Mesendoderm (in vitro differentiated cells): Measurements from ENCODE around the gene MORN1.

Source experiments
- DNase-seq: peaks from one replicate; pipeline ENCODE4 v3.0.0; 2013
- H2AK5ac ChIP-seq: 2 replicates; pipeline ENCODE4 v1.6.1; 2013; ENCODE audit warnings: low read length, inconsistent platforms
- H2BK120ac ChIP-seq: 2 replicates; pipeline ENCODE4 v1.6.1; 2013; ENCODE audit warnings: low read depth, mild to moderate bottlenecking, low read length, moderate library complexity, mixed read lengths
- H2BK15ac ChIP-seq: replicated peaks from 2 replicates; pipeline ENCODE4 v1.6.1; 2013; ENCODE audit warnings: low read depth, mild to moderate bottlenecking, moderate library complexity
- H2BK5ac ChIP-seq: 2 replicates; pipeline ENCODE4 v1.6.1; 2013; ENCODE audit warnings: low read length, inconsistent platforms
- H3K18ac ChIP-seq: 2 replicates; pipeline ENCODE4 v1.6.1; 2013; ENCODE audit warnings: mild to moderate bottlenecking, low read length, mixed read lengths
- H3K23ac ChIP-seq: one replicate; pipeline ENCODE4 v1.6.1; 2013; ENCODE audit warnings: low read length
- H3K27ac ChIP-seq: 2 replicates; pipeline ENCODE4 v1.5.1; 2013; ENCODE audit warnings: low read depth, mild to moderate bottlenecking, inconsistent platforms, low read length, moderate library complexity
- H3K27me3 ChIP-seq: 2 replicates; pipeline ENCODE4 v1.6.1; 2013; ENCODE audit warnings: low read length, control low read depth, mild to moderate bottlenecking, inconsistent platforms; ENCODE audit not compliant: insufficient read depth, poor library complexity
- H3K36me3 ChIP-seq: 2 replicates; pipeline ENCODE4 v1.6.1; 2013; ENCODE audit warnings: low read length, inconsistent platforms; ENCODE audit not compliant: control insufficient read depth, insufficient read depth
- H3K4ac ChIP-seq: one replicate; pipeline ENCODE4 v1.6.1; 2013; ENCODE audit warnings: low read depth, mild to moderate bottlenecking, low read length, moderate library complexity
- H3K4me1 ChIP-seq: 2 replicates; pipeline ENCODE4 v1.6.1; 2013; ENCODE audit warnings: low read depth, low read length, inconsistent platforms; ENCODE audit not compliant: control insufficient read depth
- H3K4me2 ChIP-seq: 2 replicates; pipeline ENCODE4 v1.6.1; 2013; ENCODE audit warnings: low read length
- H3K4me3 ChIP-seq: 2 replicates; pipeline ENCODE4 v1.5.1; 2013; ENCODE audit warnings: mild to moderate bottlenecking, low read length
- H3K56ac ChIP-seq: one replicate; pipeline ENCODE4 v1.6.1; 2013; ENCODE audit warnings: low read length
- H3K79me1 ChIP-seq: 2 replicates; pipeline ENCODE4 v1.6.1; 2013; ENCODE audit warnings: low read length, inconsistent platforms
- H3K79me2 ChIP-seq: 2 replicates; pipeline ENCODE4 v1.6.1; 2013; ENCODE audit warnings: mild to moderate bottlenecking, low read length; ENCODE audit not compliant: control insufficient read depth, insufficient read depth
- H3K9ac ChIP-seq: 2 replicates; pipeline ENCODE4 v1.6.1; 2013; ENCODE audit warnings: low read length, inconsistent platforms
- H4K5ac ChIP-seq: one replicate; pipeline ENCODE4 v1.6.1; 2013; ENCODE audit warnings: low read length
- H4K8ac ChIP-seq: one replicate; pipeline ENCODE4 v1.6.1; 2013; ENCODE audit warnings: low read depth, mild to moderate bottlenecking, control low read depth, low read length, moderate library complexity
- WGBS: extraction: QIAGEN DNeasy Blood & Tissue Kit; methylation state at CpG from one replicate; pipeline ENCODE4 v1.1.7; 2013; ENCODE audit warnings: low lambda C conversion rate, missing lambda C conversion rate; ENCODE audit not compliant: insufficient coverage; ENCODE audit errors: extremely low coverage; 5-methylcytosine and 5-hydroxymethylcytosine counted together

MORN1 gene

DNA sequence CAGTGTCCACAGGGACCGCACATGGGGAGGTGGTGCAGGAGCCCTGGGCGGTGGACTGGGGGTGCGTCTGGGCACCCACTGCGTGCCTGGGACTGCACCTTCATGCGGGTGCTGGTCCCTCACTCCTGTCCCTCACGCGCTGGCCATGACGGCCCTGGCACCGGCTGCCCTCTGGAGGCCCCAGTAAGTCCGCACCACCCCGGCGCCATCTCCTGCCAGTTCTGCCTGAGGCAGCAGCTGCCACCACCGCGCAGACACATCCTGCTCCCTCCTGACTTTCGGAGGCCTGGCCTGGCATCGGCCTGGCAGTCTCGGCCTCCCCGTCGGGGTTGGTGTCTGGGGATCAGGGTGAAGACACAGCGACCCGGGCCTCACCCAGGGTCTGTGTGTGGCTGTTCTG lies 64.8 kb downstream of the MORN1 start:
- no peaks in the 10 kb centered on the region for H3K4me1 ChIP-seq
- DNase-seq = no peak

DNA sequence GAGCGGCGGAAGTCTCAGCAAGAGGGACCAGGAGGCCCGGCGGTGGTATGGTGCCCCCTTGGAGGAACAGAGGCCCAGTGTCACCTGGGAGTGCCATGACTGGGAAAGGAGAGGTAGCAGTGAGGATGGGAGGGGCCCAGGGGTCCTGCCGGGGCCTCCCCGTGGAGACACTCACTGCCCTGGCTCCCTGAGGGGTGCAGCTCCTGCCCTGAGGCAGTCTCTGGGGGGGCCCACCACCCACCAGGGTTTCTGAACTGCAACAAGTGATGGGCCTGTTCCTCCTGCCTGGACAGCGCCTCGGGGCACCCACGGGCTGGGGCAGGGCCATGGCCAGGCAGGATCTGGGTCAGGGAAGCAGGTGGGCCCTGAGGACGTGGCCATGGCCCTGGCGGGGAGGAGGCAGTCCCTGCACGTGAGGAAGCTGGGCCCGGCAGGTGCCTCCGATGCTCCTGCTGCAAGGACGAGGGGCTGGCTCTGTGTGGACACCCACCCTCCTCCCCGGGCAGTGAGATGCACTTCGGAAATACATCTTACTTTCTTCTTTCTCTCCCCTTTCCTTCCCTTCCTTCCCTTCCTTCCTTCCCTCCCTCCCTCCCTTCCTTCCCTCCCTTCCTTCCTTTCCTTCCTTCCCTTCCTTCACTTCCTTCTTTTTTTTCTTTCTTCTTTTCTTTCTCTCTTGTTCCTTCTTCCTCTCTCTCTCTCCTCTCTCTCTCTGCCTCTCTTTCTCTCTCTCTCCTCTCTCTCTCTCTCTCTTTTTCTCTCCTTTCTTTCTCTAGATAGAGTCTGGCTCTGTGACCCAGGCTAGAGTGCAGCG lies 66.6 kb downstream of the MORN1 start:
- no peak overlapping the region for H3K56ac ChIP-seq
- H3K18ac ChIP-seq = no peak overlapping the region
- H3K36me3 ChIP-seq = no peaks in the 10 kb centered on the region
- no peaks in the 10 kb centered on the region for H3K4me1 ChIP-seq
- no peak overlapping the region for H2BK15ac ChIP-seq
- H2AK5ac ChIP-seq = no peak overlapping the region
- H4K5ac ChIP-seq = no peak overlapping the region
- H3K4me2 ChIP-seq = no peak overlapping the region
- no peaks in the 10 kb centered on the region for H3K79me1 ChIP-seq
- no peak overlapping the region for H3K4me3 ChIP-seq
- no peak overlapping the region for H4K8ac ChIP-seq
- no peak overlapping the region for H3K9ac ChIP-seq
- no peaks in the 10 kb centered on the region for H3K79me2 ChIP-seq
- H2BK120ac ChIP-seq = no peak overlapping the region
- no peak overlapping the region for H3K23ac ChIP-seq
- no peak overlapping the region for H3K27ac ChIP-seq
- H2BK5ac ChIP-seq = no peak overlapping the region
- no peaks in the 10 kb centered on the region for H3K27me3 ChIP-seq
- WGBS = no CpG with 5 or more reads among the region's 18 CpGs
- no peak for DNase-seq
- H3K4ac ChIP-seq = no peak overlapping the region

More for the DNA sequence above, 64.8 kb downstream of the MORN1 start:
- Histone ChIP-seq H4K8ac (no peak overlapping the region), H3K4me2 (no peak overlapping the region), H3K27me3 (no peaks in the 10 kb centered on the region), H2BK5ac (no peak overlapping the region), H3K4ac (no peak overlapping the region), H2BK15ac (no peak overlapping the region), H3K4me3 (no peak overlapping the region), H3K79me1 (no peaks in the 10 kb centered on the region), H2BK120ac (no peak overlapping the region), H3K36me3 (no peaks in the 10 kb centered on the region), H3K56ac (no peak overlapping the region), H3K23ac (no peak overlapping the region), H3K27ac (no peak overlapping the region), H2AK5ac (no peak overlapping the region), H3K18ac (no peak overlapping the region), H4K5ac (no peak overlapping the region), H3K79me2 (no peaks in the 10 kb centered on the region), H3K9ac (no peak overlapping the region)
- WGBS = no CpG with 5 or more reads among the region's 21 CpGs

DNA sequence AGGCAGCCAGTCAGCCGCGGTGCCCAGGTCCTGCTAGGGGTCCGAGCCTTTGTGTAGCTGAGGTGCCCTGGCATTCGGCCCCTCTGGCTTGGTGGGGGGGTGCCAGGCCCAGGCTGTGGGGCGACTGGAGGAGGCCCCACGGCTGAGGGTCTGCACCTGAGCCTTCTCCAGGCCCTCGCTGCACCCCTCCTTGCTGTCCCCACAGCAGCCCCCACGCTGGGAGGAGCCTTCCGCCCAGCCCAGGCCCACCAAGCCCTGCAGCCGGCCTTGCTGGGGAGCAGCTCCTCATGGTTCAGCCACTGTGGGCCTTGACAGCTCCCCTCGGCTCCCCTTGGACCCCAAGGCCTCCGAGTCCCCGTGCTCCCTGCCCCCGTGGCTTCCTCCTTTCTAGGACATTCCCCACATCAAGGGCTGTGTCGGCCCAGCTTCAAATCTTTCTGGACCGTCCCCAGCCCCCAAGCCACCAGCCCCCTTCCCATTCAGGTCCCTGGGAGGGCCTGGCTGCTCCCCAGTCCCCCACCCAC lies 67.8 kb downstream of the MORN1 start:
- H3K4ac ChIP-seq = no peak overlapping the region
- no peak overlapping the region for H4K5ac ChIP-seq
- no peak overlapping the region for H3K18ac ChIP-seq
- H3K4me2 ChIP-seq = no peak overlapping the region
- whole genome bisulfite sequencing = no CpG with 5 or more reads among the region's 16 CpGs
- no peak overlapping the region for H3K9ac ChIP-seq
- no peak for DNase-seq
- H2BK5ac ChIP-seq = no peak overlapping the region
- no peak overlapping the region for H2AK5ac ChIP-seq
- no peaks in the 10 kb centered on the region for H3K36me3 ChIP-seq
- no peak overlapping the region for H3K27ac ChIP-seq
- no peak overlapping the region for H3K4me3 ChIP-seq
- no peaks in the 10 kb centered on the region for H3K79me2 ChIP-seq
- no peaks in the 10 kb centered on the region for H3K79me1 ChIP-seq
- H4K8ac ChIP-seq = no peak overlapping the region
- no peak overlapping the region for H3K23ac ChIP-seq
- no peak overlapping the region for H3K56ac ChIP-seq
- H3K4me1 ChIP-seq = no peaks in the 10 kb centered on the region
- no peaks in the 10 kb centered on the region for H3K27me3 ChIP-seq
- H2BK15ac ChIP-seq = no peak overlapping the region
- no peak overlapping the region for H2BK120ac ChIP-seq

DNA sequence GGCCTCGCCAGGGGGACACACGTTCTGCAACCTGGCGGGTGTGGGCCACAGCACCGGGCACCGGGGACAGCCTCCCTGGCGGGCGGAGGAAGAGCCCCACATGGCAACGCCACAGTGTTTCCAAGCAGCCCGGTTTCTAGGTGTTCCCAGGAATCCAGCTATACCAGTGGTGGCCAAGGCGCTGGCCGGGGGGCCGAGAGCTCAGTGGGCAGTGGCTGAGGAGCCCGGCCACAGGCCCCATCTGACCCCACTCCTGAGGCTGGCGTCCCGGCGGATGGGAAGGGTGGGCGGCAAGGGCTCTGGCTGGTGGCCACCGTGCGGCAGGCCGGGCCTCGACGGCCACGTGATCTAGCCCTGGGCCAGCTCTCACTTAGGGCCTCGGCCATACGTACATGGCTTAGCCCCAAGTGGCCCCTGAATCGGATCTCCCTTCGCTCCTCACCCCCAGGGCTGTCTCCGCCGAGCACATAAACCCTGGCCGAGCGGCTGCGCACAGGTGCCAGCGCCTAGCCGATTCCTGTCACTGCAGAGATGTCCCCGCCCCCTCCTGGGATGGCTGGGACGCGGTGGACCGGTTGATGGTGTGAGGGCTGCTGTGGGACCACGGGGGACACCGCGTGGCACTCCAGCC lies 68.7 kb downstream of the MORN1 start:
- Histone ChIP-seq H2BK5ac (no peak overlapping the region), H2AK5ac (no peak overlapping the region), H3K79me1 (no peaks in the 10 kb centered on the region), H3K79me2 (no peaks in the 10 kb centered on the region), H3K4ac (no peak overlapping the region), H3K27me3 (no peaks in the 10 kb centered on the region), H4K8ac (no peak overlapping the region), H3K36me3 (no peaks in the 10 kb centered on the region), H4K5ac (no peak overlapping the region), H2BK15ac (no peak overlapping the region), H3K27ac (no peak overlapping the region), H3K23ac (no peak overlapping the region), H3K4me1 (no peaks in the 10 kb centered on the region), H3K56ac (peak overlapping the region; percentile 49), H3K9ac (no peak overlapping the region), H2BK120ac (no peak overlapping the region), H3K18ac (no peak overlapping the region), H3K4me2 (no peak overlapping the region), H3K4me3 (no peak overlapping the region)
- WGBS = no CpG with 5 or more reads among the region's 41 CpGs
- DNase-seq = no peak

DNA sequence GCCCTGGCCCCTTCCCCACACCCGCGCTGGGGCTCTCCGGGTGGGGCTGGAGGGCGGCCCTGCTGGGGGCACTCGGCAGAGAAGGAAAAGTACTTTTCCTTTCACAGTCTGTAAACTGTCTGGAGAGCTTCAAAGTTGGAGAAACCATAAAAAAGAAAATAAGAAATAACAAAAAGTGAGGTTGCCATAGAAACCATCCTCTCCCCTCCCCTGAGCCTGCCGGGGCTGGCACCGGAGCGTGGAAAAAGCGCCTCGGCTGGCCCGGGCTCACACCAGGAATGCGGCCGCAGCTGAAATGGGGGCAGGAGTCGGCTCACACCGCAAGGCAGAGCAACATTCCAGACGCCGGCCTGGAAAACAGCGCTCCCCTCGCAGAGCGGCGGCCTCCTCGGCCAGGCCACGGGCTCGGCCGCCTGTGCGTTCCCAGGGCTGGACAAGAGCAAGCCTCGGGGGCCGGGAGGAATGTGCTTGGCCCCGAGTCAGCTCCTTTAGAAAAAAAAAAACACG lies 69.2 kb downstream of the MORN1 start:
- no CpG with 5 or more reads among the region's 30 CpGs for WGBS
- peak overlapping the region; percentile 49 for H3K56ac ChIP-seq
- no peak overlapping the region for H3K4me3 ChIP-seq

More for the DNA sequence above, 69.2 kb downstream of the MORN1 start:
- H3K4ac ChIP-seq = no peak overlapping the region
- no peak overlapping the region for H3K9ac ChIP-seq
- H3K27me3 ChIP-seq = no peaks in the 10 kb centered on the region
- H3K23ac ChIP-seq = no peak overlapping the region
- no peak overlapping the region for H3K4me2 ChIP-seq
- H2BK5ac ChIP-seq = no peak overlapping the region
- no peak overlapping the region for H4K8ac ChIP-seq
- H3K36me3 ChIP-seq = no peaks in the 10 kb centered on the region
- peak; percentile 81 for DNase-seq
- H2BK15ac ChIP-seq = no peak overlapping the region
- H3K79me1 ChIP-seq = no peaks in the 10 kb centered on the region
- H3K4me1 ChIP-seq = no peaks in the 10 kb centered on the region
- H4K5ac ChIP-seq = no peak overlapping the region
- H3K27ac ChIP-seq = no peak overlapping the region
- no peak overlapping the region for H3K18ac ChIP-seq
- no peak overlapping the region for H2BK120ac ChIP-seq
- H3K79me2 ChIP-seq = no peaks in the 10 kb centered on the region
- no peak overlapping the region for H2AK5ac ChIP-seq
